HepG2 (cell line): Measurements from ENCODE around the gene ARF5. TPM values are rescaled to one million over a fixed set of nuclear protein-coding genes. Genes with fewer than 3 reads are reported as not detected.

ENCODE experiments used
- AFF4 ChIP-seq: sonication (generic); formaldehyde crosslinking; IDR thresholded peaks from 2 replicates; pipeline ENCODE4 v1.4.0; 2020; ENCODE audit warnings: missing genetic modification reagents
- CENPX ChIP-seq: sonication (generic); formaldehyde crosslinking; IDR thresholded peaks from 2 replicates; pipeline ENCODE4 v1.9.0; 2021; ENCODE audit warnings: mild to moderate bottlenecking, missing genetic modification reagents, moderate library complexity
- HBP1 ChIP-seq: IDR thresholded peaks from 2 replicates; pipeline ENCODE4 v1.6.1; 2016; ENCODE audit warnings: low read depth, control low read depth
- NR3C1 ChIP-seq: sonication (generic); formaldehyde crosslinking; IDR thresholded peaks from 2 replicates; pipeline ENCODE4 v1.4.0; 2020; ENCODE audit warnings: missing genetic modification reagents
- SP5 ChIP-seq: IDR thresholded peaks from 2 replicates; pipeline ENCODE4 v1.6.1; 2016; ENCODE audit warnings: low read depth, borderline replicate concordance
- TBL1XR1 ChIP-seq: fragments of 150-350 bp; IDR thresholded peaks from 2 replicates; pipeline ENCODE4 v1.6.1; 2014; ENCODE audit warnings: borderline replicate concordance, low read length; ENCODE audit not compliant: partially characterized antibody
- THRA ChIP-seq: sonication (generic); formaldehyde crosslinking; IDR thresholded peaks from 2 replicates; pipeline ENCODE4 v1.4.0; 2020; ENCODE audit warnings: missing genetic modification reagents, borderline replicate concordance
- ZBTB4 ChIP-seq: sonication (generic); formaldehyde crosslinking; IDR thresholded peaks from 2 replicates; pipeline ENCODE4 v1.4.0; 2020; ENCODE audit warnings: missing genetic modification reagents, mild to moderate bottlenecking, borderline replicate concordance
- ZFP36 ChIP-seq: fragments of 150-350 bp; IDR thresholded peaks from 2 replicates; pipeline ENCODE4 v1.6.1; 2018; ENCODE audit warnings: borderline replicate concordance, low read length, low read depth; ENCODE audit not compliant: partially characterized antibody
- ZNF574 ChIP-seq: sonication (generic); formaldehyde crosslinking; IDR thresholded peaks from 2 replicates; pipeline ENCODE4 v1.4.0; 2020; ENCODE audit warnings: missing genetic modification reagents
- ZNF772 ChIP-seq: sonication (generic); formaldehyde crosslinking; IDR thresholded peaks from 2 replicates; pipeline ENCODE4 v1.5.0; 2020; ENCODE audit warnings: mild to moderate bottlenecking, missing genetic modification reagents
- ZXDC ChIP-seq: sonication (generic); formaldehyde crosslinking; IDR thresholded peaks from 2 replicates; pipeline ENCODE4 v1.5.0; 2020; ENCODE audit warnings: mild to moderate bottlenecking, missing genetic modification reagents
- ZZZ3 ChIP-seq: sonication (generic); formaldehyde crosslinking; IDR thresholded peaks from 2 replicates; pipeline ENCODE4 v1.4.0; 2020; ENCODE audit warnings: missing genetic modification reagents, mild to moderate bottlenecking, borderline replicate concordance
- polyA plus RNA-seq, 8 experiments: library from polyadenylated mRNA; depleted of rRNA in 3 of 8; stranded (reverse) in 7 of 8; unstranded in 1 of 8; fragments of >200 nt; fragmentation: Illumina TruSeq in 4 of 8; extraction: Trizol in 4 of 8; gene quantifications; 2 replicates each; pipeline versions ENCODE4 v1.2.1 to v1.2.3, GENCODE V29; 2011 to 2016; ENCODE audit warnings: low read depth in 4 of 8, missing spikeins in 1 of 8, mixed read lengths in 1 of 8; ENCODE audit not compliant: insufficient read depth in 1 of 8
- total RNA-seq, 5 experiments: library from RNA; depleted of rRNA; stranded (reverse); fragments of >200 nt; fragmentation: Illumina TruSeq; extraction: Trizol; gene quantifications; 2 replicates each; pipeline ENCODE4 v1.2.3, GENCODE V29; 2016; ENCODE audit warnings: low read depth in 1 of 5

The ARF5 gene
- total and polyA plus RNA-seq, 2 of the 13 experiments (the other 11 are each of a cell fraction or from before 2014, with no cell fraction given), result 109 to 135 TPM

GRCh38 chr7:127582361-127582760 is 5.8 kb upstream of the ARF5 start (continued):
- TF ChIP-seq HBP1 (CRISPR knock-in tag) (no peak), TBL1XR1 (no peak), ZZZ3 (no peak), ZBTB4 (CRISPR knock-in tag) (0 out of 2 replicates have a peak, but pooled peaks have one; percentile 29), THRA (CRISPR knock-in tag) (peak; percentile 61; the same call in 1 of the 2 replicates), AFF4 (CRISPR knock-in tag) (no peak), ZFP36 (no peak), NR3C1 (CRISPR knock-in tag) (no peak), ZNF772 (CRISPR knock-in tag) (no peak), SP5 (CRISPR knock-in tag) (peak; percentile 26; the same call in 1 of the 2 replicates), CENPX (CRISPR knock-in tag) (no peak), ZXDC (no peak), ZNF574 (CRISPR knock-in tag) (peak; percentile 74)
